OCI-LY3 (cell line): Measurements from ENCODE around the gene KLHL3.

Source experiments
- H2AFZ ChIP-seq: fragments of 200-600, 300-600 bp; shearing (Covaris generic); 2 replicates; pipeline ENCODE4 v1.6.0; 2014; ENCODE audit warnings: antibody characterized with exemption, low read depth, low read length
- H3K27ac ChIP-seq: fragments of 200-600, 300-600 bp; sonication (generic); 2 replicates; pipeline ENCODE4 v1.5.1; 2014; ENCODE audit warnings: mild to moderate bottlenecking, low read length, moderate library complexity, mixed read lengths
- H3K27me3 ChIP-seq: fragments of 200-600, 300-600 bp; sonication (generic); 2 replicates; pipeline ENCODE4 v1.6.1; 2014; ENCODE audit warnings: low read depth, low read length, mixed read lengths
- H3K36me3 ChIP-seq: fragments of 200-600, 300-600 bp; sonication (generic); replicated peaks from 2 replicates; pipeline ENCODE3; 2014; ENCODE audit warnings: low read depth, low read length, mixed read lengths
- H3K4me1 ChIP-seq: fragments of 300-600, 200-600 bp; sonication (generic); 2 replicates; pipeline ENCODE4 v1.6.1; 2014; ENCODE audit warnings: low read length, mixed read lengths
- H3K4me2 ChIP-seq: fragments of 200-600, 300-600 bp; sonication (generic); 2 replicates; pipeline ENCODE4 v1.6.1; 2014; ENCODE audit warnings: low read length, mixed read lengths
- H3K4me3 ChIP-seq: fragments of 300-600, 200-600 bp; sonication (generic); 2 replicates; pipeline ENCODE4 v1.5.1; 2014; ENCODE audit warnings: antibody characterized with exemption, mild to moderate bottlenecking, low read length, moderate library complexity
- H3K79me2 ChIP-seq: fragments of 300-600, 200-600 bp; shearing (Covaris generic); 2 replicates; pipeline ENCODE4 v1.6.1; 2014; ENCODE audit warnings: mild to moderate bottlenecking, low read length, mixed read lengths
- H3K9ac ChIP-seq: fragments of 300-600, 200-600 bp; shearing (Covaris generic); 2 replicates; pipeline ENCODE4 v1.6.0; 2014; ENCODE audit warnings: mild to moderate bottlenecking, low read length, moderate library complexity
- H3K9me3 ChIP-seq: fragments of 200-600, 300-600 bp; shearing (Covaris generic); 2 replicates; pipeline ENCODE4 v1.6.1; 2014; ENCODE audit warnings: low read length, mixed read lengths; ENCODE audit not compliant: insufficient read depth
- H4K20me1 ChIP-seq: fragments of 200-600, 300-600 bp; sonication (generic); 2 replicates; pipeline ENCODE4 v1.6.1; 2016; ENCODE audit warnings: low read length, mixed read lengths; ENCODE audit not compliant: insufficient read depth
- CTCF ChIP-seq: fragments of 200-600, 300-600 bp; sonication (generic); IDR thresholded peaks from 2 replicates; pipeline ENCODE4 v1.5.1; 2014; ENCODE audit warnings: antibody characterized with exemption, low read length, low read depth
- EZH2phosphoT487 ChIP-seq: fragments of 200-600 bp; shearing (Covaris generic); IDR thresholded peaks from 2 replicates; pipeline ENCODE4 v1.6.1; 2018; ENCODE audit warnings: antibody characterized with exemption, mixed run types, low read depth

Gene KLHL3

DNA sequence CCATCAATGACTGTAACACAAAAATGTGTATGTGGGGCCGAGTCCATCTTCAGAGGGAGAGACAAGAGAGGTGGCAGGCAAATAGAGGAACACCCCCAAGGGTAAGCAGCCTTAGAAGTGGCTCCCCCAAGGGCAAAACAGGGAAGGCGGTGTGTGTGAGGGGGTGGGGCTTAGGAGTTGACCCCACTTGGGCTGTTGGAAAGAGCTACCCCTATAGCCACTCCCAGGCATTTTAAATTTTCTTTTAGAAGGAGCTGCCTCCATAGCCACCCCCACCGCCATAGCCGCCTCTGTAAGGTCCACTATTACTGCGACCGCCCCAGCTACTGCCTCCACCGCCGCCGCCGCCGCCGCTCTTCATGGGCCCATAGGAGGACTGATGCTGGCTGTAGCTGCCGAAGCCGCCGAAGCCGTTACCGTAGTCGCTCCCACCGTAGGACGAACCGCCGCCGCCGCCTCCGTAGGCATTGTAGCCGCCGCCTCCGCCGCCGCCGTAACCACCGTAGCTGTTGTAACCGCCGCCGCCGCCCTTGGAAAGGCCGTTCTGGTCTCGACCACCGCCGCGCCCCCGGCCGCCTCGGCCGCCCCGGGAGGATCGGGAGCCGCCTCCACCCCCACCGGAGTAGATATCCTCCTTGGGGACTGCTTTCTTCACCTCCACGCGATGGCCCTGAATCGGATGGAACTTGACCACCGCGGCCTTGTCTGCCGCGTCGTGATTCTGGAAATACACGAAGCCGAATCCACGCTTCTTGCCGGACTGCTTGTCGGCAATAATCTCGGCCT lies 17.2 kb upstream of the KLHL3 start:
- Histone ChIP-seq H3K36me3 (peaks cover 34% of the 10 kb centered on the region), H3K9ac (peak overlapping the region; percentile 95), H3K27me3 (0 out of 2 replicates have a peak, but pooled peaks cover 2% of the 10 kb centered on the region), H3K9me3 (no peaks in the 10 kb centered on the region), H3K4me1 (peaks cover 28% of the 10 kb centered on the region), H3K4me2 (peak overlapping the region; percentile 90), H2AFZ (no peak overlapping the region), H4K20me1 (peaks cover 56% of the 10 kb centered on the region), H3K27ac (peak overlapping the region; percentile 89), H3K79me2 (peaks cover 53% of the 10 kb centered on the region), H3K4me3 (peak overlapping the region; percentile 100)
- TF ChIP-seq EZH2phosphoT487: no peak
- no peak for TF ChIP-seq CTCF

GRCh38 chr5:137751869-137752491 lies 16.1 kb upstream of the KLHL3 start:
- Histone ChIP-seq H3K4me2 (peak overlapping the region; percentile 90), H3K27ac (no peak overlapping the region), H3K36me3 (peaks cover 34% of the 10 kb centered on the region), H4K20me1 (peaks cover 63% of the 10 kb centered on the region), H3K9ac (peak overlapping the region; percentile 95), H3K4me1 (peaks cover 25% of the 10 kb centered on the region), H2AFZ (no peak overlapping the region), H3K4me3 (peak overlapping the region; percentile 100), H3K27me3 (no peaks in the 10 kb centered on the region), H3K79me2 (peaks cover 53% of the 10 kb centered on the region), H3K9me3 (no peaks in the 10 kb centered on the region)
- TF ChIP-seq CTCF: peak; percentile 65
- no peak for TF ChIP-seq EZH2phosphoT487

DNA sequence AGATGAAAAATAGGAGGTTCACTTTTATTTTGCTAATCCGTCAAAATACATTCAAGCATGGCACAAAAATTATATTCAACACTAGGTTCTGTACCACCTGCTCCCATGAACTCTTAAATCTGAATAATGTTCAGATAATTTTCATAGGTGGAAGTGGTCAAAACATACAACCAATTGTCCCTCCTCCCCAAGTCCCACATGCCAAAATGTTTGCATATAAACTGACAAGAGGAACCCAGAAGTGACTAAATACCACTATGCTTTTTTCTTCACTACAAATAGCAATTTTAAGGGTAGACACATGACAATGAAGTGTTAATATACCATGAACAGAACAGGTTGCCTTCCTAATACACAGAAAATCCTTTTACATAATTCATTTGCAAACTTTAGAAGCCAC lies 14.5 kb upstream of the KLHL3 start:
- Histone ChIP-seq H4K20me1 (peaks cover 68% of the 10 kb centered on the region), H3K4me2 (no peak overlapping the region), H3K36me3 (peaks cover 34% of the 10 kb centered on the region), H3K27ac (no peak overlapping the region), H3K79me2 (peaks cover 53% of the 10 kb centered on the region), H3K9ac (no peak overlapping the region), H3K27me3 (no peaks in the 10 kb centered on the region), H3K4me3 (no peak overlapping the region), H2AFZ (no peak overlapping the region), H3K4me1 (peaks cover 25% of the 10 kb centered on the region), H3K9me3 (no peaks in the 10 kb centered on the region)
- TF ChIP-seq EZH2phosphoT487: no peak

DNA sequence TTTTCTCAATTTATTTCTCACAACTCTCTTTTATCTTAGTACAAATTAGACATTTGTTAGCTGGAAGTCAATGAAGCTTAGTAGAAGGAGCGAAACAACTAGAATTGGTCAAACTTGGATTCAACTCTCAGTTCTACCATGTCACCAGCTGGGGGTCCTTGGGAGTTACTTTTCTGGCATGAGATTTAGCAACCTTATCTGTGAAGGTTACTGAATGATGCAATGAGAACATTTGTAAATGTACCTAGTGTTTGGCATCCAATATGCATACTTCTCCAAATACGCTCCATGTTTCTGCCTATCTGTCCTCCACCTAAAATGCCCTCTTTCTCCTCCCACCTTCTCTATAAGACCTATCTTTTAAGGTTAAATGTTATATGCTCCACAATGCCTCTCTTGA lies 12.0 kb upstream of the KLHL3 start:
- H3K9ac ChIP-seq: no peak overlapping the region
- peaks cover 19% of the 10 kb centered on the region for H3K4me1 ChIP-seq
- no peaks in the 10 kb centered on the region for H3K9me3 ChIP-seq
- H3K4me2 ChIP-seq: no peak overlapping the region
- H3K36me3 ChIP-seq: peaks cover 26% of the 10 kb centered on the region
- H3K4me3 ChIP-seq: no peak overlapping the region
- no peak overlapping the region for H3K27ac ChIP-seq
- H3K27me3 ChIP-seq: no peaks in the 10 kb centered on the region
- TF ChIP-seq EZH2phosphoT487 (no peak), CTCF (no peak)
- peaks cover 59% of the 10 kb centered on the region for H4K20me1 ChIP-seq
- H2AFZ ChIP-seq: no peak overlapping the region
- peaks cover 40% of the 10 kb centered on the region for H3K79me2 ChIP-seq
